Astrocyte (in vitro differentiated cells and primary cell): ENCODE measurements around the gene P3H2. TPM values are rescaled to one million over a fixed set of nuclear protein-coding genes. Genes with fewer than 3 reads are reported as not detected.

ENCODE experiments used
- DNase-seq: peaks from one replicate; pipeline ENCODE4 v3.0.0-alpha.2; 2010; ENCODE audit warnings: low read depth
- FAIRE-seq: peaks from 2 replicates; lab custom pipeline; 2011; peaks lifted over from hg19 to GRCh38; lab: Jason Lieb, UNC
- H2AFZ ChIP-seq: 2 replicates; pipeline ENCODE4 v1.6.0; 2012; ENCODE audit warnings: low read depth, low read length, inconsistent platforms
- H3K27ac ChIP-seq: 2 replicates; pipeline ENCODE4 v1.5.1; 2011; ENCODE audit warnings: low read depth, low read length, inconsistent platforms
- H3K27me3 ChIP-seq: 2 replicates; pipeline ENCODE4 v1.6.0; 2011; ENCODE audit warnings: low read length, inconsistent platforms; ENCODE audit not compliant: insufficient read depth
- H3K36me3 ChIP-seq: 2 replicates; pipeline ENCODE4 v1.5.1; 2011; ENCODE audit warnings: low read length, inconsistent platforms; ENCODE audit not compliant: insufficient read depth
- H3K4me1 ChIP-seq: 2 replicates; pipeline ENCODE4 v1.5.1; 2011; ENCODE audit warnings: low read length, inconsistent platforms; ENCODE audit not compliant: insufficient read depth
- H3K4me2 ChIP-seq: 2 replicates; pipeline ENCODE4 v1.6.0; 2012; ENCODE audit warnings: low read length, inconsistent platforms
- H3K4me3 ChIP-seq: 2 replicates; pipeline ENCODE4 v1.5.1; 2011; ENCODE audit warnings: low read depth, mild to moderate bottlenecking, low read length, inconsistent platforms; ENCODE audit not compliant: insufficient read depth
- H3K79me2 ChIP-seq: 2 replicates; pipeline ENCODE4 v1.6.0; 2012; ENCODE audit warnings: mild to moderate bottlenecking, low read length, inconsistent platforms; ENCODE audit not compliant: insufficient read depth
- H3K9ac ChIP-seq: 2 replicates; pipeline ENCODE4 v1.6.0; 2012; ENCODE audit warnings: mild to moderate bottlenecking, low read length, inconsistent platforms
- H3K9me3 ChIP-seq: 2 replicates; pipeline ENCODE4 v1.5.1; 2012; ENCODE audit warnings: low read depth, mild to moderate bottlenecking, low read length, inconsistent platforms; ENCODE audit not compliant: insufficient read depth
- H4K20me1 ChIP-seq: 2 replicates; pipeline ENCODE4 v1.6.0; 2012; ENCODE audit warnings: low read length, inconsistent platforms; ENCODE audit not compliant: insufficient read depth
- H3K27ac Mint-ChIP-seq: one replicate; pipeline ENCODE4 v1.8.0; 2021; ENCODE audit warnings: mild to moderate bottlenecking, mixed read lengths; ENCODE audit not compliant: unreplicated experiment
- H3K27me3 Mint-ChIP-seq: one replicate; pipeline ENCODE4 v1.8.0; 2021; ENCODE audit warnings: low read depth, mixed read lengths; ENCODE audit not compliant: unreplicated experiment
- H3K36me3 Mint-ChIP-seq: one replicate; pipeline ENCODE4 v1.8.0; 2021; ENCODE audit warnings: low read depth, mixed read lengths; ENCODE audit not compliant: unreplicated experiment
- H3K4me1 Mint-ChIP-seq: one replicate; pipeline ENCODE4 v1.8.0; 2021; ENCODE audit warnings: low read depth, mixed read lengths; ENCODE audit not compliant: unreplicated experiment
- H3K4me3 Mint-ChIP-seq: one replicate; pipeline ENCODE4 v1.8.0; 2021; ENCODE audit warnings: mild to moderate bottlenecking, moderate library complexity, mixed read lengths; ENCODE audit not compliant: unreplicated experiment
- H3K9me3 Mint-ChIP-seq: one replicate; pipeline ENCODE4 v1.8.0; 2021; ENCODE audit warnings: mild to moderate bottlenecking, mixed read lengths; ENCODE audit not compliant: unreplicated experiment
- EZH2 ChIP-seq: IDR thresholded peaks from 2 replicates; pipeline ENCODE4 v1.6.1; 2012; ENCODE audit warnings: mild to moderate bottlenecking, low read length, inconsistent platforms; ENCODE audit not compliant: insufficient read depth
- total RNA-seq: library from RNA; stranded (reverse); gene quantifications from 2 replicates; pipeline ENCODE4 v1.2.1, GENCODE V29; 2021
- TF ChIP-seq, protein P1 (sequence below): IDR thresholded peaks from 2 replicates; pipeline ENCODE4 v1.5.1; 2011; ENCODE audit warnings: low read depth, mild to moderate bottlenecking, inconsistent platforms, low read length, moderate library complexity; ENCODE audit not compliant: insufficient read depth

Gene P3H2
- total RNA-seq, 1 donor from 2014 or later: 57.7 TPM

- no peak for DNase-seq
- no peaks in the 10 kb centered on the region for H3K9me3 Mint-ChIP-seq
- H3K4me2 ChIP-seq: no peak overlapping the region
- H2AFZ ChIP-seq: no peak overlapping the region
- no peak overlapping the region for H3K9ac ChIP-seq
- H3K4me3 ChIP-seq: no peak overlapping the region
- no peak for FAIRE-seq
- no peaks in the 10 kb centered on the region for H4K20me1 ChIP-seq
- H3K27ac Mint-ChIP-seq: no peak overlapping the region
- H3K9me3 ChIP-seq: no peaks in the 10 kb centered on the region
- H3K36me3 Mint-ChIP-seq: peaks cover 11% of the 10 kb centered on the region
- H3K27ac ChIP-seq: no peak overlapping the region
- no peaks in the 10 kb centered on the region for H3K79me2 ChIP-seq
- H3K4me1 Mint-ChIP-seq: peaks cover 2% of the 10 kb centered on the region
- H3K27me3 ChIP-seq: no peaks in the 10 kb centered on the region
- peaks cover 2% of the 10 kb centered on the region for H3K27me3 Mint-ChIP-seq
- H3K4me1 ChIP-seq: no peaks in the 10 kb centered on the region
- H3K36me3 ChIP-seq: no peaks in the 10 kb centered on the region
- no peak overlapping the region for H3K4me3 Mint-ChIP-seq
- TF ChIP-seq, protein P1, sequence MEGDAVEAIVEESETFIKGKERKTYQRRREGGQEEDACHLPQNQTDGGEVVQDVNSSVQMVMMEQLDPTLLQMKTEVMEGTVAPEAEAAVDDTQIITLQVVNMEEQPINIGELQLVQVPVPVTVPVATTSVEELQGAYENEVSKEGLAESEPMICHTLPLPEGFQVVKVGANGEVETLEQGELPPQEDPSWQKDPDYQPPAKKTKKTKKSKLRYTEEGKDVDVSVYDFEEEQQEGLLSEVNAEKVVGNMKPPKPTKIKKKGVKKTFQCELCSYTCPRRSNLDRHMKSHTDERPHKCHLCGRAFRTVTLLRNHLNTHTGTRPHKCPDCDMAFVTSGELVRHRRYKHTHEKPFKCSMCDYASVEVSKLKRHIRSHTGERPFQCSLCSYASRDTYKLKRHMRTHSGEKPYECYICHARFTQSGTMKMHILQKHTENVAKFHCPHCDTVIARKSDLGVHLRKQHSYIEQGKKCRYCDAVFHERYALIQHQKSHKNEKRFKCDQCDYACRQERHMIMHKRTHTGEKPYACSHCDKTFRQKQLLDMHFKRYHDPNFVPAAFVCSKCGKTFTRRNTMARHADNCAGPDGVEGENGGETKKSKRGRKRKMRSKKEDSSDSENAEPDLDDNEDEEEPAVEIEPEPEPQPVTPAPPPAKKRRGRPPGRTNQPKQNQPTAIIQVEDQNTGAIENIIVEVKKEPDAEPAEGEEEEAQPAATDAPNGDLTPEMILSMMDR: no peak
Measured at GRCh38 chr3:189954733-189955665, 165.7 kb downstream of the P3H2 start.

DNA sequence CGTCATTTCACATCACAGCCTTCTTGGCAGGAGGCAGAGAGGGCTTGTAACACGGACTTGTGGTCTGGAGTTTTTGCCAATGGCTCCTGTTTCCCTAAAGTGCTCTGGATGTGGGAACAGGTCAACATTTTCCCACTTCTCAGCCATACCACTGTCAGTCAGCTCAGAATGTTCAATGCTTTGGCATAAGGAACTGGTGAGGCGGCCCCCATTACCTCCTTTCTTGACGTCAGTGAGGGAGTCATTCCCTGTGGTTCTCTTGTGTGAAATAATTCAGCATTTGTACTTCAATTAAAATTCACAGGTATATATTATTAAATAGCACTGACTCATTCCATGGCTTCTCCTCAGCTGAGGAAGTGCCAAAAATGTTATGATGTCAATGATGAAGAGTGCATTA is 167.1 kb downstream of the P3H2 start:
- no peaks in the 10 kb centered on the region for H3K36me3 ChIP-seq
- peaks cover 2% of the 10 kb centered on the region for H3K4me1 Mint-ChIP-seq
- DNase-seq: peak; percentile 95
- H4K20me1 ChIP-seq: no peaks in the 10 kb centered on the region
- H3K9me3 Mint-ChIP-seq: no peaks in the 10 kb centered on the region
- peaks cover 2% of the 10 kb centered on the region for H3K27me3 Mint-ChIP-seq
- no peak for FAIRE-seq
- H3K4me2 ChIP-seq: no peak overlapping the region
- no peak overlapping the region for H3K9ac ChIP-seq
- H2AFZ ChIP-seq: no peak overlapping the region
- peaks cover 11% of the 10 kb centered on the region for H3K36me3 Mint-ChIP-seq
- no peaks in the 10 kb centered on the region for H3K27me3 ChIP-seq
- H3K4me3 ChIP-seq: no peak overlapping the region
- H3K79me2 ChIP-seq: no peaks in the 10 kb centered on the region
- H3K9me3 ChIP-seq: no peaks in the 10 kb centered on the region
- H3K27ac Mint-ChIP-seq: peak overlapping the region; percentile 14
- H3K27ac ChIP-seq: no peak overlapping the region
- TF ChIP-seq, protein P1: no peak
- TF ChIP-seq EZH2: no peak
- no peak overlapping the region for H3K4me3 Mint-ChIP-seq
- no peaks in the 10 kb centered on the region for H3K4me1 ChIP-seq

DNA sequence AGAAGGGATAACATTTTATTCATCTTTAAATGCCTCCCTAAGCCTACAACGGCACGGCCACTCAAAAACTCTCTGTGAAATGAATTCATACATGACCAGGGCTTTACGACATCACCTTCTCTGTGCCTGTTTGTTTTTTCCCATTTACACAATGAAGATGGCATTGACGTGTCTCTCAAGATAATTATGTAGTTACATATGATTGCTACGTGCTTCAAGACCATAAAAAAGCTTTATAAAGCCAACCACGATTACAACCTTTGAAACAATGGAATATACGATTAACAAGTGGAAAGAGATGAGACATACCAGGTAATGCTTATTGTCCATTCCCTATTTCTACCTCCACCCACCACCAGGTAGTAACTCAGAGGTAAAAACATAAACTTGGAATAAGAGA is 168.4 kb downstream of the P3H2 start:
- Histone ChIP-seq H3K36me3 (no peaks in the 10 kb centered on the region), H3K4me1 (no peaks in the 10 kb centered on the region), H3K79me2 (no peaks in the 10 kb centered on the region), H3K4me2 (no peak overlapping the region), H3K27me3 (no peaks in the 10 kb centered on the region), H3K9me3 (no peaks in the 10 kb centered on the region), H3K4me3 (no peak overlapping the region), H3K27ac (no peak overlapping the region), H4K20me1 (no peaks in the 10 kb centered on the region), H2AFZ (no peak overlapping the region), H3K9ac (no peak overlapping the region)
- TF ChIP-seq, protein P1: no peak
- TF ChIP-seq EZH2: no peak
- Mint-ChIP-seq H3K4me1 (peaks cover 8% of the 10 kb centered on the region), H3K9me3 (no peaks in the 10 kb centered on the region), H3K4me3 (no peak overlapping the region), H3K27me3 (peaks cover 2% of the 10 kb centered on the region), H3K36me3 (peaks cover 7% of the 10 kb centered on the region), H3K27ac (no peak overlapping the region)
- DNase-seq (no peak), FAIRE-seq (no peak)
